GM21576 (cell line): ENCODE results near the gene MTO1.
A peak's percentile ranks its signal among the peaks of the same experiment; 100 is the strongest.
"Not testable (repeated sequence)": the region's sequence is repeated elsewhere in the genome, so short reads cannot be mapped to it uniquely, and the experiment has no call there.

Experiments used
- ATAC-seq: cut with Tn5 transposase; IDR thresholded peaks from one replicate; pipeline ENCODE4 v1.9.1; 2021; ENCODE audit warnings: mild to moderate bottlenecking, moderate library complexity; ENCODE audit not compliant: unreplicated experiment

MTO1 gene

GRCh38 chr6:73461537-73462350, at the start of gene MTO1:
MTO1 (plus strand) TSS chr6:73461737; CDS start chr6:73461855, 118 bp downstream.
- ATAC-seq, result peak; percentile 95

- no peak for ATAC-seq
Measured at GRCh38 chr6:73413102-73413501, 48.4 kb upstream of the MTO1 start.

GRCh38 chr6:73418081-73418741, 43.3 kb upstream of the MTO1 start:
- no peak for ATAC-seq

GRCh38 chr6:73421534-73421933, 40.0 kb upstream of the MTO1 start:
- no peak for ATAC-seq

GRCh38 chr6:73435236-73435635, 26.3 kb upstream of the MTO1 start:
- ATAC-seq, result no peak

GRCh38 chr6:73443555-73443954, 18.0 kb upstream of the MTO1 start:
- no peak for ATAC-seq

- peak; percentile 44 for ATAC-seq
Measured at GRCh38 chr6:73451223-73452106, 10.1 kb upstream of the MTO1 start.

GRCh38 chr6:73452107-73452461, 9.5 kb upstream of the MTO1 start, which contains the start of gene CGAS:
CGAS (minus strand) TSS chr6:73452297; CDS start chr6:73452181, 116 bp downstream.
- ATAC-seq, result peak; percentile 64

- ATAC-seq, result no peak
Measured at GRCh38 chr6:73455865-73456629, 5.5 kb upstream of the MTO1 start.

GRCh38 chr6:73459474-73459873, 2.1 kb upstream of the MTO1 start:
- not testable (repeated sequence) for ATAC-seq

GRCh38 chr6:73460056-73460455, 1.5 kb upstream of the MTO1 start:
- no peak for ATAC-seq

GRCh38 chr6:73471686-73472290, 10.3 kb downstream of the MTO1 start:
- ATAC-seq, result peak; percentile 95

- no peak for ATAC-seq
Measured at GRCh38 chr6:73476723-73477122, 15.2 kb downstream of the MTO1 start.

GRCh38 chr6:73477407-73477806, 15.9 kb downstream of the MTO1 start:
- ATAC-seq, result no peak

GRCh38 chr6:73481969-73482368, 20.4 kb downstream of the MTO1 start:
- no peak for ATAC-seq

GRCh38 chr6:73484438-73484837, 22.9 kb downstream of the MTO1 start:
- ATAC-seq, result no peak

GRCh38 chr6:73487473-73487872, 25.9 kb downstream of the MTO1 start:
- ATAC-seq, result no peak

GRCh38 chr6:73491377-73491776, 29.8 kb downstream of the MTO1 start:
- no peak for ATAC-seq

GRCh38 chr6:73497915-73498314, 36.4 kb downstream of the MTO1 start:
- no peak for ATAC-seq
